GM19463 (cell line): ENCODE data around the gene PSMB2.

ENCODE experiments used
- ATAC-seq: cut with Tn5 transposase; IDR thresholded peaks from one replicate; pipeline ENCODE4 v1.9.1; 2021; ENCODE audit warnings: mild to moderate bottlenecking, moderate library complexity; ENCODE audit not compliant: unreplicated experiment

Gene PSMB2

DNA sequence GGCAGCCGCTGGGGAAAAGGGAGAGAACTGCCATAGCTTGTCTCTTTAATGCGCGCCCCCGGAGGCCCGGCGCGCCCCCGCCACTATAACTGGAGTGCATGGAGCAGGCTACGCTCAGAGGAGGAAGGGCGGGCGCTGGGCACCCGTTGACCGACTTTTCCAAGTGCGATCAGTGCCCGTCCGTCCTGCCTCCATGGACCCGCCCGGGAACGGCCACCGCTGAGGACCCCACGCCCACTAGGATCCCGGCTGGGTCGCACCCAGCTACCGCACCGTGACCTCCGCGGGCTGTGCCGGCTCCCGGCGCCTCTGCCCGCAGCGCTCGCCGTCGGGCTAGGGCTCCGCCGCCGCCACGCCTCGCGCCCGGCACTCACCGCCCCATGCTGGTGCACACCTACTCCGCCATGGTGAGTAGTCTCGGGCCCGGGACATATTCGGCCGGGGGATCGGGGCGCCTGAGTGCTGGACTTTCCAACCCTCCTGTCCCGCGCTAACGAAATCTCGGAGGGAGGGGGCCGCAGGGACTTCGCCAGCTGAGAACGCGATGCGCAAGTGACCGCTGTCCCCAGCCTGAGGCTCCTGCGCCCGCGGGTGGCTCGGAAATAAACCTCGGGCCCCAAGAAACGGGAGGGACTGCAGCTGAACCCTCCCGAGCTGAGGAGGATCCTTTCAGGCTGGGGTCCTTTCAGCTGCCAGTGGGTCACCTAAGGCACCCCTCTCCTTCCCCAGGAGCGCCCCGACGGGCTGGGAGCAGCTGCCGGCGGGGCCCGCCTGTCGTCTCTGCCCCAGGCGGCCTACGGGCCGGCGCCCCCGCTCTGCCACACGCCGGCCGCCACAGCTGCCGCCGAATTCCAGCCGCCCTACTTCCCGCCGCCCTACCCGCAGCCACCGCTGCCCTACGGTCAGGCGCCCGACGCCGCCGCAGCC is 67.9 kb downstream of the PSMB2 start, which contains the start of gene TFAP2E:
TSS of gene TFAP2E (plus strand) at position 117 of the 927 bp plus-strand sequence. CDS start at position 381, 264 bp downstream.
- ATAC-seq, result no peak

- ATAC-seq, result no peak
Observed at GRCh38 chr1:35572296-35572695, 69.0 kb downstream of the PSMB2 start.

- no peak for ATAC-seq
Observed at GRCh38 chr1:35571263-35571662, 70.1 kb downstream of the PSMB2 start.

- no peak for ATAC-seq
Observed at GRCh38 chr1:35570589-35571137, 70.7 kb downstream of the PSMB2 start.

DNA sequence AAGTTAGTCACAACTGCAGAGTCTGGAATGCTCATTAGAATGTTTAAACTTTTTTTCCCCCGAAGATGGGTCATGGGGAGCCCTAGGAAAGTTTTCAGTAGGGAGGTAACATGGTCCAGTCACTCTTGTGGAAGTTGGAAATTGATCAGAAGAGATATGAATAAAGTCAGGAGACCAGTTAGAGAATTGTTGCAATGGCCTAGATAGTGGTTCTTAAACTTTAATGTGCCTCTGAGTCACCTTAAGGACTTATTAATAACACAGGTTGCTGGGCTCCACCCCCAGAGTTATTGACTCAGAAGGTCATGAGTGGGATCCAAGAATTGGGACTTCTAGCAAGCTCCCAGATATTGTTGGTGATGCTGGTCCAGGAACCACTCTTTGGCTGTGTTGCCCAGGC is 71.4 kb downstream of the PSMB2 start:
- ATAC-seq, result no peak

- ATAC-seq, result no peak
Observed at GRCh38 chr1:35568975-35569395, 72.3 kb downstream of the PSMB2 start.

GRCh38 chr1:35567947-35568558 is 73.3 kb downstream of the PSMB2 start:
- ATAC-seq, result no peak

GRCh38 chr1:35565742-35566133 is 75.6 kb downstream of the PSMB2 start:
- no peak for ATAC-seq

- ATAC-seq, result no peak
Observed at GRCh38 chr1:35564884-35565741, 76.2 kb downstream of the PSMB2 start.

DNA sequence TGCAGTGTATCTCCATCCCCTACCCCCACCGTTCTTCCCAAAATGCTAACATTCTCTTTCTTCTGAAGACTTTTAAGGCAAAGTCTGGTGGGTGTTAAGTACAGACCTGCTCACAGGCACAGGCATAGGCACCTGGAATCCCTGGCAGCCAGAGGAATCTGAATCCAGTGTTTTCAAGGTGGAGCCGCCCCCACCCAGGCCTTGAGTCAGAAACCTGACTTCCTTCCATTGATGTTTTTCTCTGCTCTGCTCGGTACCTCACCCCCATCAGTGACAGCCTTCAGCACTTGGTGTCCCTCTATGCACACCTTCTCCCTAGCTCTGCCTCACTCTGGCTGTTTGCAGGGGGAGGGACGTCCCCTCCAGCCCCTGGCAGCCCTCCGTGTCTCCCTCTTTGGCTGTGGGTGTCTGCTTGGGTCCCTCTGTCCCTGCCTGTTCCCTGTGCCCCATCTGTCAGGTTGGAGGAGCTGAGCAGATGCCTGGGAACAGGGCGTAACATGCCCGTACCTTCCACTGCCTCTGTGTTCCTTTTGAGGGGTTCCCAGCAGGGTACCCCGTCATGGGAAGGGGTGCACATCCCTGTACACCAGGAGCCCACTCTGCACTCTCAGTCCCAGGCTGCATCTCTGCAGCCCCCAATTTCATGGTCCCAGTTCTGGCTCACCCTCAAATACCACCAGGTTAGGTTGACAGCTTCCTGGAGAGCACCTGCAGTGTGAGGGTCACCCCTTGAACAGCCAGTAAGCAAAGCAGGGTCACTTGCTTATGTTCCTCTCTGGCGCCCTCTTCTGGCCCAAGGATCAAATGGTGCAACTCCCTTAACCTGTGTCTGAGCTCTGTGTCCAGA is 77.1 kb downstream of the PSMB2 start:
- ATAC-seq, result no peak

- no peak for ATAC-seq
Observed at GRCh38 chr1:35563166-35563565, 78.2 kb downstream of the PSMB2 start.

DNA sequence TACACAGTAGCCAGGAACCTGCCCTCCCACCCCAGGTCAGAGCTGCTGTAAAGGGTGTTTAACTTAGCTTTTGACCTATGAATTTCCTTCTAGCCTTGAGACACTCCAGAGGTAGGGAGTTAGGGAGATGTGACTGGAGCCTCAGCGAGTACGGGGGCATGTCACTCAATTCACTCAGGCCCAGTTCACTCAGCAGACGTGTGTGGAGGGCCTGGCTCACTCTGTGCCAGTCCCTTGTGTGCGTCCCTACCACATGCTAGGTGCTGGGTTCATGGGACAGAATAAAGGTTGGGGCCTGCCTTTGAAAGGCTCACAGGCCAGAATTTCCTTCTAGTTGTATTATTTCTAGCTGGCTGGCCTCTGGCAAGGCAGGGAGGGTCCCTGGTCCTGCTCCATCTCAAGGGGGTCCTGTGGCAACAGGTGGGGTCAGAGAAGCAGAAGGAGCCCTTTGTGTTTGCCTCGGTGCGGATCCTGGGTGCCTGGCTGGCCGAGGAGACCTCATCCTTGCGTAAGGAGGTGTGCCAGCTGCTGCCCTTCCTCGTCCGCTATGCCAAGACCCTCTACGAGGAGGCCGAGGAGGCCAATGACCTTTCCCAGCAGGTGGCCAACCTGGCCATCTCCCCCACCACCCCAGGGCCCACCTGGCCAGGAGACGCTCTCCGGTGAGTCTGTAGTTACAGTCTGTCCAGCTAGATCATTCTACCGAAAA is 79.2 kb downstream of the PSMB2 start:
- no peak for ATAC-seq

DNA sequence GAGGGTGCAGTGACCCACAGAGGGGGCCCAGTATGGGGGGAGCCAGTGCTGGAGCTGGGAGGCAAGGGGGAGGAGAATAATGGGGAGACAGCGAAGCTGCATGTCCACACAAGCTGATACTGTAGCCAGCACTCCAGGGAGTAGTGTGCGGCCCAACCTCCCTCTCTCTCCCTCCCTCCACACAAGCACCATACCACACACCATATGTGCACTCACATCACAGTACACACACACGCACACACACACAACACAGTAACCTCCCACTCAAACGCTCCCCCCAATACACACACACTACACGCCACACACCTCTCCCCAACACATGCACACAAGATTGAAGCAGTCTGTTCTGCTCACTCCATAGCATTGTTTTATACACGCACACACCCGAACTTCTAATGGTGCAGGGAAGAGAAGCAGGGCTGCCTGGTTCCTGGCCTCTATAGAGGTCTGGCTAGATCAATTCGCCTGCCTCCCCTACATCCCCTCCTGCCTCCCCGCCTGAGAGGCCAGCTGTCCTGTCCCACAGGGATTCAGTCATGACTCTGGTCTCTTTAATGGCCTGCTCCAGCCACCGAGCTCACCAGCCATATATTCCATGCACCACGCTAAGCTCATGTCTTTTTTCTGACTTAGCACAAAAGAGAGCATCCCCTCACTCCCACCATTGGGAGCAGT is 79.9 kb downstream of the PSMB2 start:
- no peak for ATAC-seq

DNA sequence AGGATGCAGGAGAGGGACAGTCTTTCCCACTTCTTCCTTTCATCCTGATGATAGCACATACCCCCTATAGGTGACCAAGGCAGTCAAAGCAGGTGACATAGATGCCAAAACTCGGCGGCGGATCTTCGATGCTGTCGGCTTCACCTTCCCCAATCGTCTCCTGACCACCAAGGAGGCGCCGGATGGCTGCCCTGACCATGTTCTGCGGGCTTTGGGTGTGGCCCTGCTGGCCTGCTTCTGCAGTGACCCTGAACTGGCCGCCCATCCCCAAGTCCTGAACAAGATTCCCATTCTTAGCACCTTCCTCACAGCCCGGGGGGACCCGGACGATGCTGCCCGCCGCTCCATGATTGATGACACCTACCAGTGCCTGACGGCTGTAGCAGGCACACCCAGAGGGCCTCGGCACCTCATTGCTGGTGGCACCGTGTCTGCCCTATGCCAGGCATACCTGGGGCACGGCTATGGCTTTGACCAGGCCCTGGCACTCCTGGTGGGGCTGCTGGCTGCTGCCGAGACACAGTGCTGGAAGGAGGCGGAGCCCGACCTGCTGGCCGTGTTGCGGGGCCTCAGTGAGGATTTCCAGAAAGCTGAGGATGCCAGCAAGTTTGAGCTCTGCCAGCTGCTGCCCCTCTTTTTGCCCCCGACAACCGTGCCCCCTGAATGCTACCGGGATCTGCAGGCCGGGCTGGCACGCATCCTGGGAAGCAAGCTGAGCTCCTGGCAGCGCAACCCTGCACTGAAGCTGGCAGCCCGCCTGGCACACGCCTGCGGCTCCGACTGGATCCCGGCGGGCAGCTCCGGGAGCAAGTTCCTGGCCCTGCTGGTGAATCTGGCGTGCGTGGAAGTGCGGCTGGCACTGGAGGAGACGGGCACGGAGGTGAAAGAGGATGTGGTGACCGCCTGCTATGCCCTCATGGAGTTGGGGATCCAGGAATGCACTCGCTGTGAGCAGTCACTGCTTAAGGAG is 80.8 kb downstream of the PSMB2 start:
- ATAC-seq, result no peak

DNA sequence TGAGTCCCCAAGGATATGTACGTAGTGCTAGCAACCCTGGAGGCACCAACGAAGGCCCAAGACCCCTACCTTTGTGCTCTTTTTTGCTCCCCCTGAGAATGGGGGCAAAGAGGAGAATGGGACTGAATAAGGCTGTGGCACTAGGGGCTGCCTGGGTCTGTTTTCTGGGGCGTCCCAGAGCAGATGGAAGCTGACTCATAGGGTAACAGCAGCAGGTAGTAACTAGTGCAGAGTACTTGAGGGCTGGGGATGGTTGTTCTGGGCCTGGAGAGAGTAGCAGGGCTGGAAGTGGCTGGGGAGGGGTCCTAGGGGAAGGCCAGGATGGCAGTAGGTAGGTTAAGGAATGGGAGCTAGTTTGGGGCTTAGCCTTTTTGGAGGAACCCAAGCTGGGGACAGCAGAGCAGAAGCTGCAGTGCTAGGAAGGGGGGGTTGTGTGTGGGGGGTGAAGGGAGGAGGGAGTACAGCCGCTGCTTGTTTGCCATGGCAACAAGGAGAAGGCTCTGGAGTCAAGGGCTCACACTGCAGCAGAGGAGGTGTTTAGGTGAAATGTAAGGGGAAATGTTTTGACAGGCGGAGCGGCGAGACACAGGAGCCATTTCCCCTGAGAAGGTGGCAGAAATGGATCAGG is 81.9 kb downstream of the PSMB2 start:
- no peak for ATAC-seq

DNA sequence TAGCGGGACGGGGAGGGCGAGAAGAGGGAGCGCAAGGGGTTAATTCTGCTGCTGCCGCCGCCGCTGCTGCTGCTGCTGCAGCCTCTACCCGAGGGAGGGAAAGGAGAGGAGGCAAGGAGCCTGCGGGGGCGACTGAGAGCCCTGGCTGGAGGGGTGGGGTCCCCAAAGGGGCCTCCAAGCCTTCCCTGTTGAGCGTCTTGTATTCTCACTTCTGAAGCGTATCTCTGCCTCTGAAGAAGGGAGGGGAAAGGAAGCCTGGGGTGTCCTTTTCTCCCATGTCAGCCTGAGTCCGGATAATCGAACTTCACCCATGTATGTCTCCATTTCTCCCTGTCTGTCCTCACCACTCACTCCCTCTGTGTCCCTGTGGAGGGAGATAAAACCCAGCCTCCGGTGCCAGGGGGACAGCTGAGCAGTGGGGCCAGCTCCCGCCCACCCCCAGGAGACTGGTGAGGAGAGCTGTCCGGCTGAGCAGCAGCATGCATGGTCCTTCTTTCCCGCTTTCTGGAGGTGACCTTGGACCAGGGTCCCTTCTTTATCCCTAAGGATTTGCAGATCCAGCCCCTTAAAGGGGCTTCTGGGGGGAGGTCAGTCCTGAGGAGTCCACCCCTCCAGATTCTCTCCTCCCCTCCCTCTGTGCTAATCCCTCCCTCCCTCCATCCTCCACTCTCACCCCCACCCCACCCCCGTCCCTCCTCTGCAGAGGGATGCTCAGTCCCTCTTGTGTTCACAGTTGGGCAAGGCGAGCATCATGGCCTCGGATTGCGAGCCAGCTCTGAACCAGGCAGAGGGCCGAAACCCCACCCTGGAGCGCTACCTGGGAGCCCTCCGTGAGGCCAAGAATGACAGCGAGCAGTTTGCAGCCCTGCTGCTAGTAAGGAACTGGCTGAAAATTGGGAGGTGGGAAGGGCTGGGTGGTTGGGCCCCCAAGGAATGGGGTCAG is 82.7 kb downstream of the PSMB2 start:
- no peak for ATAC-seq
